ACC112 (cell line): ENCODE measurements around the gene TNFRSF1B.

ENCODE experiments used
- H2AFZ ChIP-seq: fragments of 200-600 bp; sonication (generic); one replicate; pipeline ENCODE4 v1.6.0; 2017; ENCODE audit warnings: antibody characterized with exemption, low read length; ENCODE audit not compliant: unreplicated experiment
- H3K27ac ChIP-seq: fragments of 200-600 bp; sonication (generic); 2 replicates; pipeline ENCODE4 v1.5.1; 2014; ENCODE audit warnings: low read depth, mild to moderate bottlenecking, antibody characterized with exemption, low read length, moderate library complexity
- H3K27me3 ChIP-seq: fragments of 200-600 bp; sonication (generic); 2 replicates; pipeline ENCODE4 v1.6.1; 2014; ENCODE audit warnings: mild to moderate bottlenecking, antibody characterized with exemption, low read length, moderate library complexity, mixed read lengths; ENCODE audit not compliant: insufficient read depth
- H3K36me3 ChIP-seq: fragments of 200-600 bp; sonication (generic); 2 replicates; pipeline ENCODE4 v1.6.1; 2016; ENCODE audit warnings: mild to moderate bottlenecking, antibody characterized with exemption, low read length, moderate library complexity, mixed read lengths; ENCODE audit not compliant: insufficient read depth
- H3K4me1 ChIP-seq: fragments of 200-600 bp; sonication (generic); one replicate; pipeline ENCODE4 v1.6.1; 2016; ENCODE audit warnings: low read length, mixed read lengths; ENCODE audit not compliant: insufficient read depth, unreplicated experiment, control insufficient read depth
- H3K4me3 ChIP-seq: fragments of 200-600 bp; sonication (generic); 2 replicates; pipeline ENCODE4 v1.5.1; 2014; ENCODE audit warnings: mild to moderate bottlenecking, low read depth, low read length
- H3K79me2 ChIP-seq: fragments of 200-600 bp; sonication (generic); one replicate; pipeline ENCODE4 v1.6.0; 2016; ENCODE audit warnings: low read length; ENCODE audit not compliant: control insufficient read depth, unreplicated experiment, insufficient read depth

Gene TNFRSF1B

DNA sequence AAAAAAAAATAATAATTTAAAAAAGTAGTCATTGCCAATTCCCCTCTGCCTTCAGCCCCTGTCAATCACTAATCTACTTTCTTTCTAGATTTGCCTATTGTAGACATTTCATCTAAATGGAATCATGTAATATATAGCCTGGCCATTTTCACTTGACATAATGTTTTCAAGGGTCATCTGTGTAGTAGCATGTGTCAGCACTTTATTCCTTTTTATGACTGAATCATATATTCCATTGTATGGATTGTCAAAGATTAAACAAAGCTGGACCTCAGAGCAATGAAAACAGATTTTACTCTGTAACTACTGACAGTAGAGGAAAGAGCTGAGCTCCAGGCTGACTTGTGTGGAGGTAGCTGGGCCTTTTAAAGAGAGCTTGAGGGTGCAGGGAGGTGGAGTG lies 78.9 kb downstream of the TNFRSF1B start:
- Histone ChIP-seq H3K36me3 (peaks cover 26% of the 10 kb centered on the region), H2AFZ (no peak overlapping the region), H3K79me2 (no peaks in the 10 kb centered on the region), H3K4me3 (0 out of 2 replicates have a peak overlapping the region, but pooled peaks have one; percentile 12), H3K27me3 (no peaks in the 10 kb centered on the region), H3K4me1 (peaks cover 38% of the 10 kb centered on the region), H3K27ac (peak overlapping the region; percentile 68)

DNA sequence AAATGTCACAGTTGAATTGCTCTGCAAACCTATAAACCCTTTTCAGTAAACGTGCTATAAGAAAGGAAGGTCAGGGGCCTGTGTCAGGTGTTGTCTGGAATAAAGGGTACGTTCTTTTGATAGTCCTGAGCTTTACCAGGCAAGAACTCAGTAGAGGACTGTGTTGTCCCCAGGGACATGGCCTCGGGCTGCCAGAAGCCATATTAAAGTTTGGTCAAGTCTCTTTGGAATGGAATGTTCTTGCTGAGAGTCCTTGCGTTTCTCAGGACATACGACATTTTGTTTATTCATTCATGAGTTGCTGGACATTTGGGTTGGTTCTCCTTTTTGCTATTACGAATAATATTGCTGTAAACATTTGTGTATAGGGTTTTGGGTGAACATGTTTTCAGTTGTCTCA lies 79.8 kb downstream of the TNFRSF1B start:
- H3K36me3 ChIP-seq: peaks cover 33% of the 10 kb centered on the region
- H3K27me3 ChIP-seq: no peaks in the 10 kb centered on the region
- H3K27ac ChIP-seq: peak overlapping the region; percentile 68; the same call in 1 of the 2 replicates
- no peaks in the 10 kb centered on the region for H3K79me2 ChIP-seq
- no peak overlapping the region for H2AFZ ChIP-seq
- H3K4me3 ChIP-seq: no peak overlapping the region
- H3K4me1 ChIP-seq: peaks cover 38% of the 10 kb centered on the region

DNA sequence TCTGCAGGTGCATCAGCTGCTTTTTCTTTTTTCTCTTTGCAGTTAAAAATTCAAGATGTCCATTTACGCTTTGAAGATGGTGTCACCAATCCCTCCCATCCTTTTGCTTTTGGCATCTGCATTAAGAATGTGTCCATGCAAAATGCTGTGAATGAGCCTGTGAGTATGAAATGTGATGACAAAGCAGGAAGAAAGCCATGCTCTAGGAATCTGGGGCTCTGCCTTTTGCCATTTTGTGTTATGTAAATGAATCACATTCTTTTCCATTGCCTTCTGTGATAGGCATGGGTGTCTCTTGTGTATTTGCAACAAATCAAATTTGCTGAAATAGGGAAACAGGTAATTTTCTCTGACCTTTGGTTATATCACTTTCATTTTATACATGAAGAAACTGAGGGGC lies 82.4 kb downstream of the TNFRSF1B start:
- Histone ChIP-seq H3K4me1 (peaks cover 29% of the 10 kb centered on the region), H3K27me3 (no peaks in the 10 kb centered on the region), H3K36me3 (peaks cover 30% of the 10 kb centered on the region), H3K79me2 (no peaks in the 10 kb centered on the region), H2AFZ (no peak overlapping the region), H3K4me3 (no peak overlapping the region), H3K27ac (no peak overlapping the region)

DNA sequence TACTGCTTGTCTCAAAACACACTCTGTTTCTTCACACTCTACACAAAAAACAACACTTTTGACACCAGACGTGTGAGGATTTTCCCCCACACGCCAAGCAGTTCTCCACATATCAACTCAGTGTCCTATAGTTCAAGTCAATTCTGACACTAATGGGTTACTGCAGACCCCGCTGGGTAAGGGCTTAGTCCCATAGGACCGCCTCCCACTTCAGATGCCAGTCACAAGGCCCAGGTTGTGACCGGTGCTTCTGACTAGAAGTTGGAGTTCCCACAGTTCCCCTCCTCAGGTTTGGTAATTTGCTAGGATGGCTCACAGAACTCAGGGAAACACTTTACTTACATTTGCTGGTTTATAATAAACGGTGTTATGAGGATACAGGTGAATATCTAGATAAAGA lies 83.0 kb downstream of the TNFRSF1B start:
- Histone ChIP-seq H3K36me3 (peaks cover 30% of the 10 kb centered on the region), H3K27ac (no peak overlapping the region), H3K79me2 (no peaks in the 10 kb centered on the region), H3K4me1 (peaks cover 24% of the 10 kb centered on the region), H3K27me3 (no peaks in the 10 kb centered on the region), H3K4me3 (no peak overlapping the region), H2AFZ (no peak overlapping the region)

DNA sequence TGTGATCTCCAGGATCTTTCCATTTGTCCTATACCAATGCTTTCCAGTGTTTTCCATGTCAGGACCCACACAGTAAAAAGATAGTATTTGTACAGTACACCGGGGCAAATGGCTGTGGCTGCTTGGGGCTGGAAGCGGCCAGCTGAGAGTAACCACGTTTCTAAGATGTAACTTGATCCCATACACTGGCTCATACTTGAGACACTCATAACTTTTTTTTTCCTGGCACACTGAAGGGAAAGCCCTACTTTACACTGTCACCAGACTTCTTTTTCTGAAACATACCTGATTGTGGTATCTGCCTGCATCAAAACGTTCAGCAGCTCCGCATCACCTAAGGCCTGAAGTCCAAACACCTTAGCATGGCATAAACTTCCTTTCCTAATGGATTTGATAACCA lies 84.7 kb downstream of the TNFRSF1B start:
- no peaks in the 10 kb centered on the region for H3K79me2 ChIP-seq
- no peak overlapping the region for H3K27ac ChIP-seq
- no peak overlapping the region for H2AFZ ChIP-seq
- H3K4me3 ChIP-seq: no peak overlapping the region
- H3K4me1 ChIP-seq: peaks cover 8% of the 10 kb centered on the region
- H3K36me3 ChIP-seq: peaks cover 24% of the 10 kb centered on the region
- no peaks in the 10 kb centered on the region for H3K27me3 ChIP-seq

DNA sequence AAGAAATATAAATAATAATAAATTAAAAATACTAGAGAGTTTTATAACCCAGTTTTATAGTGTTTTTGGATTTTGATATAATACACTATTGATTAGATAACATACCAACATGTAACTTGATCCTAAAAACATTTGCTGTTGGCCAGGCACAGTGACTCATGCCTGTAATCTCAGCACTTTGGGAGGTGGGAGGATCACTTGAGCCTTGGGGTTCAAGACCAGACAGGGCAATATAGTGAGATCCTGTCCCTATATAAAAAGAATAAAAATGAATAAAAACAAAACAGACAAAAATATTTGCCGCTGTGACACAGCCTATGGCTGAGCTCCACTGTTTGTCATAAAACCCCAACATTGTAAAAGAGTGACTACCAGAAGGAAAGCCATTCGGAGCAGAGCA lies 89.1 kb downstream of the TNFRSF1B start:
- H2AFZ ChIP-seq: no peak overlapping the region
- no peaks in the 10 kb centered on the region for H3K79me2 ChIP-seq
- H3K4me1 ChIP-seq: no peaks in the 10 kb centered on the region
- H3K27ac ChIP-seq: no peak overlapping the region
- no peaks in the 10 kb centered on the region for H3K27me3 ChIP-seq
- H3K36me3 ChIP-seq: peaks cover 22% of the 10 kb centered on the region
- H3K4me3 ChIP-seq: no peak overlapping the region

DNA sequence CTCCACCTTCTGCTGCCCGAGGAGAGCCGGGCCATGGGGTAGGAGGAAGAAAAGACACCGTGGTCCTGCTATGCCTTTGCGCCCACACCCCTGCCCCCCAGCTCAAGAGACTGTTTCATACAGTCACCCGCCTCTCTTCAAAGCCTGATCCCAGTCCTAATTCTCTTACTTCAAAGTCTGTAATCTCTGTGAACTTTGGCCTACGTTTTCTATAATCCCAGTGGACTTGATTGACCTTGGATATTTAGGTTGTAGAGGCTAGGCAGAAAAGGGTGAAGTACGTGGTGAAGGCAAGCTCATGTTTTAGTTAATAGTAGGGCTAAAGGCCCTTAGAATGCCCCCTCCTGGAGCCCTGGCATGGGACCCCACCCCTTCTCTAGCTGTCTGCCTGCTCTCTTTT lies 91.5 kb downstream of the TNFRSF1B start:
- no peak overlapping the region for H2AFZ ChIP-seq
- no peaks in the 10 kb centered on the region for H3K79me2 ChIP-seq
- H3K4me3 ChIP-seq: no peak overlapping the region
- H3K27ac ChIP-seq: no peak overlapping the region
- H3K4me1 ChIP-seq: no peaks in the 10 kb centered on the region
- H3K27me3 ChIP-seq: no peaks in the 10 kb centered on the region
- H3K36me3 ChIP-seq: peaks cover 31% of the 10 kb centered on the region
